Activated naive CD8-positive, alpha-beta T cell treated with anti-CD3 and anti-CD28 coated beads, Interleukin-2, amount 10 ng/mL, durations not matched to agents 7 days and 5 days (primary cell): ENCODE results near the gene ANO2. TPM values are rescaled to one million over a fixed set of nuclear protein-coding genes. Genes with fewer than 3 reads are reported as not detected.

Experiments used
- ATAC-seq: fragments of 150-1000 bp; cut with Tn5 transposase; one replicate; pipeline ENCODE4 v1.10.0; 2021; ENCODE audit warnings: low read depth, moderate library complexity
- POLR2A ChIA-PET: fragments of 350-600 bp; sonication (Branson Sonifier 250); formaldehyde crosslinking; loops from one replicate; lab custom pipeline; 2021; ENCODE audit warnings: antibody characterized with exemption; lab: Charles Lee
- DNase-seq: peaks from one replicate; pipeline ENCODE4 v3.0.0; 2021
- H3K27ac Mint-ChIP-seq: one replicate; pipeline ENCODE4 v1.8.0; 2022; ENCODE audit warnings: mild to moderate bottlenecking, mixed read lengths
- H3K27me3 Mint-ChIP-seq: one replicate; pipeline ENCODE4 v1.8.0; 2022; ENCODE audit warnings: mild to moderate bottlenecking, moderate library complexity, mixed read lengths
- H3K36me3 Mint-ChIP-seq: one replicate; pipeline ENCODE4 v1.8.0; 2021; ENCODE audit warnings: mild to moderate bottlenecking, mixed read lengths
- H3K4me1 Mint-ChIP-seq: one replicate; pipeline ENCODE4 v1.8.0; 2021; ENCODE audit warnings: mixed read lengths
- H3K4me3 Mint-ChIP-seq: one replicate; pipeline ENCODE4 v1.8.0; 2022; ENCODE audit warnings: mild to moderate bottlenecking, moderate library complexity, mixed read lengths
- H3K9me3 Mint-ChIP-seq: one replicate; pipeline ENCODE4 v1.8.0; 2021; ENCODE audit warnings: mixed read lengths
- total RNA-seq, 2 experiments: library from RNA; stranded (reverse); gene quantifications; one replicate each; pipeline ENCODE4 v1.2.3, GENCODE V29; 2021

ANO2 gene
- total RNA-seq, 2 experiments from 2014 or later, result not detected

GRCh38 chr12:5648692-5649359, 296.2 kb downstream of the ANO2 start:
- Mint-ChIP-seq H3K27me3 (peaks cover 12% of the 10 kb centered on the region), H3K36me3 (no peaks in the 10 kb centered on the region), H3K4me3 (no peak overlapping the region), H3K27ac (no peak overlapping the region), H3K4me1 (no peaks in the 10 kb centered on the region), H3K9me3 (no peaks in the 10 kb centered on the region)
- POLR2A ChIA-PET, result no interaction called here
- no peak for ATAC-seq
- no peak for DNase-seq

GRCh38 chr12:5643266-5643665, 301.8 kb downstream of the ANO2 start:
- no peak overlapping the region for H3K27ac Mint-ChIP-seq
- H3K4me1 Mint-ChIP-seq, result no peaks in the 10 kb centered on the region
- H3K36me3 Mint-ChIP-seq, result no peaks in the 10 kb centered on the region
- H3K4me3 Mint-ChIP-seq, result no peak overlapping the region
- H3K9me3 Mint-ChIP-seq, result no peaks in the 10 kb centered on the region
- peaks cover 16% of the 10 kb centered on the region for H3K27me3 Mint-ChIP-seq
- DNase-seq, result no peak
- ATAC-seq, result no peak
- POLR2A ChIA-PET, result no interaction called here

- no peaks in the 10 kb centered on the region for H3K9me3 Mint-ChIP-seq
- H3K36me3 Mint-ChIP-seq, result no peaks in the 10 kb centered on the region
- H3K27me3 Mint-ChIP-seq, result peaks cover 7% of the 10 kb centered on the region
- no peak for DNase-seq
- POLR2A ChIA-PET, result no interaction called here
- no peak overlapping the region for H3K4me3 Mint-ChIP-seq
- no peaks in the 10 kb centered on the region for H3K4me1 Mint-ChIP-seq
- H3K27ac Mint-ChIP-seq, result no peak overlapping the region
- no peak for ATAC-seq
Measured at GRCh38 chr12:5637698-5638097, 307.4 kb downstream of the ANO2 start.

GRCh38 chr12:5636907-5637306, 308.2 kb downstream of the ANO2 start:
- Mint-ChIP-seq H3K4me3 (no peak overlapping the region), H3K9me3 (no peaks in the 10 kb centered on the region), H3K4me1 (no peaks in the 10 kb centered on the region), H3K27me3 (peaks cover 3% of the 10 kb centered on the region), H3K36me3 (no peaks in the 10 kb centered on the region), H3K27ac (no peak overlapping the region)
- POLR2A ChIA-PET, result no interaction called here
- no peak for DNase-seq
- ATAC-seq, result no peak

- POLR2A ChIA-PET, result no interaction called here
- DNase-seq, result no peak
- peaks cover 3% of the 10 kb centered on the region for H3K27me3 Mint-ChIP-seq
- no peaks in the 10 kb centered on the region for H3K36me3 Mint-ChIP-seq
- H3K4me3 Mint-ChIP-seq, result no peak overlapping the region
- H3K9me3 Mint-ChIP-seq, result no peaks in the 10 kb centered on the region
- H3K4me1 Mint-ChIP-seq, result no peaks in the 10 kb centered on the region
- H3K27ac Mint-ChIP-seq, result no peak overlapping the region
- no peak for ATAC-seq
Measured at GRCh38 chr12:5633106-5633505, 312.0 kb downstream of the ANO2 start.

GRCh38 chr12:5632453-5632852, 312.6 kb downstream of the ANO2 start:
- DNase-seq, result no peak
- Mint-ChIP-seq H3K4me1 (no peaks in the 10 kb centered on the region), H3K4me3 (no peak overlapping the region), H3K9me3 (no peaks in the 10 kb centered on the region), H3K36me3 (no peaks in the 10 kb centered on the region), H3K27ac (no peak overlapping the region), H3K27me3 (peaks cover 3% of the 10 kb centered on the region)
- ATAC-seq, result no peak
- POLR2A ChIA-PET, result no interaction called here

- ATAC-seq (no peak), DNase-seq (no peak)
- no peak overlapping the region for H3K27ac Mint-ChIP-seq
- peaks cover 3% of the 10 kb centered on the region for H3K27me3 Mint-ChIP-seq
- no peaks in the 10 kb centered on the region for H3K9me3 Mint-ChIP-seq
- no peaks in the 10 kb centered on the region for H3K4me1 Mint-ChIP-seq
- no peaks in the 10 kb centered on the region for H3K36me3 Mint-ChIP-seq
- POLR2A ChIA-PET, result no interaction called here
- no peak overlapping the region for H3K4me3 Mint-ChIP-seq
Measured at GRCh38 chr12:5631497-5631896, 313.6 kb downstream of the ANO2 start.

GRCh38 chr12:5630726-5631125, 314.3 kb downstream of the ANO2 start:
- H3K4me3 Mint-ChIP-seq, result no peak overlapping the region
- H3K27me3 Mint-ChIP-seq, result no peaks in the 10 kb centered on the region
- ATAC-seq, result no peak
- H3K36me3 Mint-ChIP-seq, result no peaks in the 10 kb centered on the region
- no peak overlapping the region for H3K27ac Mint-ChIP-seq
- H3K4me1 Mint-ChIP-seq, result no peaks in the 10 kb centered on the region
- DNase-seq, result no peak
- POLR2A ChIA-PET, result no interaction called here
- H3K9me3 Mint-ChIP-seq, result no peaks in the 10 kb centered on the region

GRCh38 chr12:5628501-5628900, 316.6 kb downstream of the ANO2 start:
- no peak overlapping the region for H3K27ac Mint-ChIP-seq
- H3K4me3 Mint-ChIP-seq, result no peak overlapping the region
- DNase-seq, result no peak
- H3K27me3 Mint-ChIP-seq, result peaks cover 5% of the 10 kb centered on the region
- H3K9me3 Mint-ChIP-seq, result no peaks in the 10 kb centered on the region
- no peak for ATAC-seq
- H3K36me3 Mint-ChIP-seq, result no peaks in the 10 kb centered on the region
- peaks cover 3% of the 10 kb centered on the region for H3K4me1 Mint-ChIP-seq
- POLR2A ChIA-PET, result no interaction called here

GRCh38 chr12:5627053-5627630, 317.9 kb downstream of the ANO2 start:
- DNase-seq (no peak), ATAC-seq (no peak)
- H3K27ac Mint-ChIP-seq, result no peak overlapping the region
- no peak overlapping the region for H3K4me3 Mint-ChIP-seq
- peaks cover 6% of the 10 kb centered on the region for H3K27me3 Mint-ChIP-seq
- POLR2A ChIA-PET, result no interaction called here
- no peaks in the 10 kb centered on the region for H3K36me3 Mint-ChIP-seq
- H3K9me3 Mint-ChIP-seq, result no peaks in the 10 kb centered on the region
- H3K4me1 Mint-ChIP-seq, result peaks cover 3% of the 10 kb centered on the region

- Mint-ChIP-seq H3K4me1 (peaks cover 3% of the 10 kb centered on the region), H3K27ac (no peak overlapping the region), H3K9me3 (no peaks in the 10 kb centered on the region), H3K4me3 (no peak overlapping the region), H3K36me3 (no peaks in the 10 kb centered on the region), H3K27me3 (peaks cover 6% of the 10 kb centered on the region)
- no peak for DNase-seq
- POLR2A ChIA-PET, result no interaction called here
- no peak for ATAC-seq
Measured at GRCh38 chr12:5626151-5626550, 318.9 kb downstream of the ANO2 start.

- Mint-ChIP-seq H3K9me3 (no peaks in the 10 kb centered on the region), H3K27ac (no peak overlapping the region), H3K4me3 (no peak overlapping the region), H3K27me3 (peaks cover 8% of the 10 kb centered on the region), H3K4me1 (peaks cover 3% of the 10 kb centered on the region), H3K36me3 (no peaks in the 10 kb centered on the region)
- POLR2A ChIA-PET, result no interaction called here
- DNase-seq (no peak), ATAC-seq (no peak)
Measured at GRCh38 chr12:5624486-5625272, 320.4 kb downstream of the ANO2 start.

- H3K27me3 Mint-ChIP-seq, result peaks cover 8% of the 10 kb centered on the region
- POLR2A ChIA-PET, result no interaction called here
- DNase-seq (no peak), ATAC-seq (no peak)
- H3K4me3 Mint-ChIP-seq, result no peak overlapping the region
- H3K36me3 Mint-ChIP-seq, result no peaks in the 10 kb centered on the region
- H3K4me1 Mint-ChIP-seq, result peaks cover 3% of the 10 kb centered on the region
- no peak overlapping the region for H3K27ac Mint-ChIP-seq
- H3K9me3 Mint-ChIP-seq, result no peaks in the 10 kb centered on the region
Measured at GRCh38 chr12:5623411-5623810, 321.6 kb downstream of the ANO2 start.

- ATAC-seq (no peak), DNase-seq (no peak)
- Mint-ChIP-seq H3K36me3 (no peaks in the 10 kb centered on the region), H3K4me1 (peaks cover 3% of the 10 kb centered on the region), H3K27me3 (peaks cover 8% of the 10 kb centered on the region), H3K9me3 (no peaks in the 10 kb centered on the region), H3K27ac (no peak overlapping the region), H3K4me3 (no peak overlapping the region)
- POLR2A ChIA-PET, result interaction anchor here (0.7 kb wide), 1 partner anchor 120 kb away, joined by 3 read pairs; no protein-coding TSS in a partner anchor
Measured at GRCh38 chr12:5622280-5622679, 322.8 kb downstream of the ANO2 start.
